K562 (cell line): Measurements from ENCODE around the gene PRKG1. TPM values are rescaled to one million over a fixed set of nuclear protein-coding genes. Genes with fewer than 3 reads are reported as not detected.

Source experiments
- ATAC-seq: fragments of 200-7000 bp; cut with Tn5 transposase; 3 replicates; pipeline ENCODE4 v1.9.1; 2020; ENCODE audit warnings: moderate library complexity
- BruUV-seq: library from RNA; stranded (reverse); fragments of 400-500 nt; replicated peaks from 2 replicates; lab custom pipeline; 2021; lab: Mats Ljungman, UMichigan
- CTCF ChIA-PET: fragments of 300-600 bp; formaldehyde crosslinking; extraction: SDS; loops from one replicate; lab custom pipeline; 2021; ENCODE audit warnings: low intra/inter-chr PET ratio; lab: Yijun Ruan, JAX
- POLR2A ChIA-PET: fragments of 300-600, 350-650 bp; sonication (Branson Sonifier 250); formaldehyde crosslinking; extraction: SDS; loops from one replicate; lab custom pipeline; 2021; ENCODE audit warnings: antibody characterized with exemption, inconsistent platforms; lab: Yijun Ruan, JAX
- DNase-seq, 4 experiments: peaks; one replicate each; pipeline versions ENCODE4 v3.0.0 to v3.0.0-alpha.2; 2011 to 2018; ENCODE audit warnings: low spot score in 3 of 4, mixed read lengths in 3 of 4; ENCODE audit errors: extremely low read depth in 1 of 4
- FAIRE-seq: peaks from 2 replicates; lab custom pipeline; 2011; peaks lifted over from hg19 to GRCh38; lab: Jason Lieb, UNC
- H2AFZ ChIP-seq: 2 replicates; pipeline ENCODE4 v1.6.0; 2011; ENCODE audit warnings: low read depth, low read length, control low read depth, inconsistent platforms
- H3K27ac ChIP-seq: fragments of 200-600 bp; 3 replicates; pipeline ENCODE4 v1.8.0; 2011; ENCODE audit warnings: low read depth, mild to moderate bottlenecking, control low read depth, inconsistent platforms, low read length, moderate library complexity, mixed read lengths; ENCODE audit errors: extremely low read depth
- H3K27me3 ChIP-seq, 2 experiments: fragments of 300-600 bp in 1 of 2; 2 replicates in 1 of 2; 3 replicates in 1 of 2; pipeline versions ENCODE4 v1.6.0 to v1.8.0; 2011; ENCODE audit warnings: inconsistent platforms in 2 of 2, low read length in 2 of 2, mild to moderate bottlenecking in 1 of 2, mixed read lengths in 1 of 2, moderate library complexity in 1 of 2; ENCODE audit not compliant: control insufficient read depth in 2 of 2, insufficient read depth in 2 of 2
- H3K36me3 ChIP-seq: fragments of 300-600 bp; 3 replicates; pipeline ENCODE4 v1.8.0; 2011; ENCODE audit warnings: mild to moderate bottlenecking, low read length, inconsistent platforms; ENCODE audit not compliant: control insufficient read depth, insufficient read depth
- H3K4me1 ChIP-seq, 2 experiments: fragments of 200-600 bp in 1 of 2; replicated peaks in 1 of 2; 2 replicates in 1 of 2; 3 replicates in 1 of 2; pipeline versions ENCODE4 v1.5.1 to v1.8.0; 2011; ENCODE audit warnings: inconsistent platforms in 2 of 2, low read length in 2 of 2, mild to moderate bottlenecking in 1 of 2, mixed read lengths in 1 of 2, moderate library complexity in 1 of 2; ENCODE audit not compliant: control insufficient read depth in 2 of 2, insufficient read depth in 2 of 2
- H3K4me2 ChIP-seq: 2 replicates; pipeline ENCODE4 v1.6.1; 2011; ENCODE audit warnings: low read length, control low read depth, inconsistent platforms, mixed read lengths; ENCODE audit not compliant: insufficient read depth
- H3K4me3 ChIP-seq: fragments of 200-600 bp; sonication (generic), shearing (Covaris generic); 2 replicates; pipeline ENCODE4 v1.5.1; 2016; ENCODE audit warnings: control low read depth, inconsistent platforms
- H3K79me2 ChIP-seq: fragments of 200-600 bp; 3 replicates; pipeline ENCODE4 v1.8.0; 2011; ENCODE audit warnings: low read length, inconsistent platforms; ENCODE audit not compliant: control insufficient read depth, insufficient read depth
- H3K9ac ChIP-seq, 2 experiments: 2 replicates each; pipeline versions ENCODE4 v1.6.0 to v1.6.1; 2011; ENCODE audit warnings: low read depth in 2 of 2, low read length in 2 of 2, control low read depth in 1 of 2, inconsistent platforms in 1 of 2, mild to moderate bottlenecking in 1 of 2, mixed read lengths in 1 of 2; ENCODE audit not compliant: insufficient read depth in 1 of 2
- H3K9me1 ChIP-seq: one replicate; pipeline ENCODE4 v1.6.0; 2011; ENCODE audit warnings: inconsistent platforms, mild to moderate bottlenecking, low read length, moderate library complexity; ENCODE audit not compliant: control insufficient read depth, insufficient read depth
- H3K9me3 ChIP-seq: replicated peaks from 2 replicates; pipeline ENCODE4 v1.5.1; 2011; ENCODE audit warnings: low read depth, low read length, inconsistent platforms; ENCODE audit not compliant: control insufficient read depth, insufficient read depth
- H4K20me1 ChIP-seq: replicated peaks from 2 replicates; pipeline ENCODE4 v1.6.1; 2011; ENCODE audit warnings: low read length, inconsistent platforms, mixed read lengths; ENCODE audit not compliant: control insufficient read depth, insufficient read depth
- ATF7 ChIP-seq: fragments of 450-650 bp; IDR thresholded peaks from 2 replicates; pipeline ENCODE4 v1.7.1; 2014; ENCODE audit warnings: mild to moderate bottlenecking, moderate library complexity
- HOXB6 ChIP-seq: fragments of 250-450 bp; sonication (Bioruptor Pico); IDR thresholded peaks from 2 replicates; pipeline ENCODE4 v1.5.1; 2022; ENCODE audit warnings: mild to moderate bottlenecking, borderline replicate concordance
- JUND ChIP-seq, 2 experiments: IDR thresholded peaks; 2 replicates in 1 of 2; 3 replicates in 1 of 2; pipeline ENCODE4 v1.6.1; 2011; ENCODE audit warnings: borderline replicate concordance in 2 of 2, low read depth in 2 of 2, low read length in 2 of 2, improper control_type of control experiment in 1 of 2, missing biosample characterization in 1 of 2, missing genetic modification characterization in 1 of 2, missing genetic modification reagents in 1 of 2
- NFIX ChIP-seq: fragments of 250-450 bp; sonication (Bioruptor Pico); IDR thresholded peaks from 2 replicates; pipeline ENCODE4 v1.4.0; 2020; ENCODE audit warnings: low read depth, mild to moderate bottlenecking, moderate library complexity
- NRF1 ChIP-seq, 2 experiments: fragments of 450-650 bp; IDR thresholded peaks in 1 of 2; conservative IDR thresholded peaks in 1 of 2; 2 replicates each; pipeline ENCODE4 v1.6.1; 2014; ENCODE audit warnings: mild to moderate bottlenecking in 2 of 2
- SLC30A9 ChIP-seq: fragments of 250-450 bp; sonication (Bioruptor Pico); IDR thresholded peaks from 2 replicates; pipeline ENCODE4 v1.8.0; 2022; ENCODE audit warnings: mild to moderate bottlenecking, moderate library complexity
- SNRNP70 ChIP-seq: fragments of 200-400 bp; formaldehyde crosslinking; optimal IDR thresholded peaks from 2 replicates; pipeline ENCODE3; 2017; ENCODE audit warnings: low read depth, low read length
- TRIM28 ChIP-seq: fragments of 450-650 bp; IDR thresholded peaks from 2 replicates; pipeline ENCODE4 v1.6.1; 2017
- ZFPM2 ChIP-seq: fragments of 250-450 bp; sonication (Bioruptor Pico); IDR thresholded peaks from 2 replicates; pipeline ENCODE4 v1.5.1; 2022; ENCODE audit warnings: mild to moderate bottlenecking
- ZNF143 ChIP-seq: sonication (generic); formaldehyde crosslinking; IDR thresholded peaks from 2 replicates; pipeline ENCODE4 v1.9.0; 2022; ENCODE audit warnings: mild to moderate bottlenecking, missing genetic modification reagents
- ZNF282 ChIP-seq: sonication (generic); formaldehyde crosslinking; IDR thresholded peaks from 2 replicates; pipeline ENCODE4 v1.8.1; 2023; ENCODE audit warnings: missing genetic modification reagents
- ZNF436 ChIP-seq: fragments of 250-450, 450-650 bp; sonication (Bioruptor Pico); formaldehyde crosslinking; IDR thresholded peaks from 2 replicates; pipeline ENCODE4 v1.7.0; 2020; ENCODE audit warnings: mild to moderate bottlenecking
- ZNF586 ChIP-seq: fragments of 450-650 bp; formaldehyde crosslinking; conservative IDR thresholded peaks from 2 replicates; pipeline ENCODE4 v1.4.0; 2020; ENCODE audit warnings: mild to moderate bottlenecking, moderate library complexity
- ZNF778 ChIP-seq: fragments of 450-650 bp; formaldehyde crosslinking; IDR thresholded peaks from 2 replicates; pipeline ENCODE4 v1.4.0; 2020; ENCODE audit warnings: mild to moderate bottlenecking, moderate library complexity
- ZNF830 ChIP-seq: fragments of 250-450 bp; sonication (Bioruptor Pico); IDR thresholded peaks from 2 replicates; pipeline ENCODE4 v1.5.0; 2021; ENCODE audit warnings: mild to moderate bottlenecking
- in situ Hi-C: fragments of 300-500 bp; cut with MboI; formaldehyde crosslinking; loops from 4 replicates; pipeline ENCODE4 v1.15.0; 2018; ENCODE audit warnings: inconsistent platforms, mixed read lengths
- intact Hi-C: fragments of 100-400 bp; cut with micrococcal nuclease; formaldehyde crosslinking; loops from 2 replicates; pipeline ENCODE4 v1.14.2; 2022
- polyA plus RNA-seq, 8 experiments: library from polyadenylated mRNA; depleted of rRNA in 4 of 8; stranded (reverse) in 5 of 8; unstranded in 3 of 8; fragments of >200 nt; fragmentation: Nextera tagmentation in 2 of 8; fragmentation: Illumina TruSeq in 1 of 8; extraction: Ambion mirVana in 2 of 8; extraction: Trizol in 1 of 8; gene quantifications; 2 replicates each; pipeline versions ENCODE4 v1.2.1 to v1.2.3, GENCODE V29; 2011 to 2014; ENCODE audit warnings: inconsistent platforms in 1 of 8, missing spikeins in 1 of 8
- total RNA-seq, 7 experiments: library from RNA; depleted of rRNA in 6 of 7; stranded (reverse); fragments of >200 nt in 6 of 7; fragmentation: Illumina TruSeq in 2 of 7; extraction: Trizol in 2 of 7; gene quantifications; 2 replicates each; pipeline versions ENCODE4 v1.2.1 to v1.2.3, GENCODE V29; 2011 to 2021; ENCODE audit warnings: low replicate concordance in 1 of 7
- TF ChIP-seq, protein P1 (sequence below): fragments of 250-450 bp; sonication (Bioruptor Pico); IDR thresholded peaks from 2 replicates; pipeline ENCODE4 v1.5.0; 2021; ENCODE audit warnings: mild to moderate bottlenecking, moderate library complexity

The PRKG1 gene
- total and polyA plus RNA-seq, 9 of the 15 experiments (the other 6 are each of a cell fraction or from before 2014, with no cell fraction given): 0.22 TPM; not detected in 8

DNA sequence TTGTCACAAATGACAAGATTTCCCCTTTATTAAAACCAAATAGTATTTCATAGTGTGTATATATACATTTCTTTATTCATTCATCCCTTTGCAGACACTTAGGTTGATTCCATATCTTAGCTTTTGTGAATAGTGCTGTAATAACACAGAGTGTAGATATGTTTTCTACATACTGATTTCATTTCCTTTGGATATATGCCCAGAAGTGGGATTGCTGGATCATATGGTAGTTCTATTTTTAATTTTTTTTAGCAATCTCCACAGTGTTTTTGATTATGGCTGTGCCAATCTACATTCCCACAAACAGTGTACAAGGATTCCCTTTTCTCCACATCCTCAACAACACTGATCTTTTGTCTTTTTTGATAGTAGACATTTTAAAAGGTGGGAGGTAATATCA lies 578.7 kb downstream of the PRKG1 start:
- no peak overlapping the region for H2AFZ ChIP-seq
- H3K27me3 ChIP-seq: no peaks in the 10 kb centered on the region
- intact Hi-C loops: no loop called here
- H3K4me2 ChIP-seq: no peak overlapping the region
- no peaks in the 10 kb centered on the region for H4K20me1 ChIP-seq
- no peak overlapping the region for H3K27ac ChIP-seq
- H3K36me3 ChIP-seq: no peaks in the 10 kb centered on the region
- no TSS peak for BruUV-seq
- no peaks in the 10 kb centered on the region for H3K79me2 ChIP-seq
- no peaks in the 10 kb centered on the region for H3K9me1 ChIP-seq
- FAIRE-seq (no peak), DNase-seq (no peak), ATAC-seq (no peak)
- ChIA-PET CTCF (no interaction called here), POLR2A (no interaction called here)
- in situ Hi-C loops: no loop called here
- H3K9ac ChIP-seq: no peak overlapping the region
- no peaks in the 10 kb centered on the region for H3K4me1 ChIP-seq
- H3K9me3 ChIP-seq: no peaks in the 10 kb centered on the region
- TF ChIP-seq, protein P1, sequence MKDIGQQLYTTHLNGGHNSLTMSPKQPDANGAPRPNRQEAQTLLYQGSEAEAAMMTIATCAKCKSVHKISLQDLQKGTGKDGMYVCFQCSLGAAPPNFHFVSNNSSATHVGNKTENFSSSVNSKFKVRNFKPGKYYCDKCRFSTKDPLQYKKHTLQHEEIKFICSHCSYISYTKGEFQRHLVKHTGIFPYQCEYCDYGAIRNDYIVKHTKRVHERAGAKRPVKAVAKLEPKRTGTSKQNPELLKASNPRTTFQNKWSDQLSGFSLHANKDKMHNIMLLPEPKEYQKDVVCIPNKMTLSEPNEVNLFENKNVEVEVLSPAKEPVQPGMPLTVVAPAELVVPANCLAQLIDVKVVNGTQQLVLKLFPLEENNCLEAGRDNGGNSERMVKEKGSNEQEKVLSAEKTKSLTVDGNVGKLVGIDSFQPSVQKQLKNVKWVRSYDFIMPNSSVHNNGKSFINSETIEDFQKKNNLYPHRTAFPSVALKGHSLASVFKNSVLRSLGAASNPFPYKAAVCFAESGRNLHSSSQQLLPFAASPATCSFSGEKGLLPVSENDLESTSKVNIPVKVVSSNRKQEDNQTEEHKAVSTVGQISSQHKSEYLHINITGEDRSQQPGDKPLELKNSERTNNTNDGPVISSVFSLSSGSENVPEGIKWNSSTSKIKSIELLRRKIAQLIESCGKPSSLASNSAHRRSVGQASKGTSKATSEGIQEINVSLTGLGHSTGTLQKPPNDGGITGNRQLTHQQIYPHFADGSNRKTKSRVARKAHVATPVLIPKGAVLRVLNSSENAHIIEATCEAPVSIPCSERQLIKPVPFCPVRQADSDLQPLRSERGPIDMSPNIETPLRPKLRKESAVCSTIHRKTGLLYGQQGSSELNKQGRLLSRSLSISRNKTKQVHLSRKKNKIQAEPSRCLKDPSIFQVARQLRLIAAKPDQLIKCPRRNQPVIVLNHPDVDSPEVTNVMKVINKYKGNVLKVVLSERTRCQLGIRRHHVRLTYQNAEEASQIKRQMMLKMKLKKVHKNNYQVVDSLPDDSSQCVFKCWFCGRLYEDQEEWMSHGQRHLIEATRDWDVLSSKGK (CRISPR knock-in tag): no peak
- TF ChIP-seq SNRNP70 (no peak), HOXB6 (no peak), SLC30A9 (CRISPR knock-in tag) (no peak), ZFPM2 (CRISPR knock-in tag) (no peak), JUND (IDR thresholded peaks at IDR 0.05; ENCODE audit: borderline replicate concordance, low read depth, low read length) (no peak), JUND (tag; IDR thresholded peaks at IDR 0.05; ENCODE audit: borderline replicate concordance, low read depth, low read length) (no peak), ZNF586 (no peak), NFIX (no peak), ATF7 (no peak), ZNF830 (CRISPR knock-in tag) (no peak), NRF1 (conservative IDR thresholded peaks at IDR 0.05 in 1 of 2, IDR thresholded peaks at IDR 0.05 in 1 of 2) (no peak), TRIM28 (no peak), ZNF778 (no peak), ZNF282 (CRISPR knock-in tag) (no peak), ZNF143 (CRISPR knock-in tag) (no peak), ZNF436 (CRISPR knock-in tag) (no peak)
- no peak overlapping the region for H3K4me3 ChIP-seq
